ENCODE measurements around the gene LDLRAD4.
"Not testable (repeated sequence)": the region's sequence is repeated elsewhere in the genome, so short reads cannot be mapped to it uniquely, and the experiment has no call there.

Gene LDLRAD4

DNA sequence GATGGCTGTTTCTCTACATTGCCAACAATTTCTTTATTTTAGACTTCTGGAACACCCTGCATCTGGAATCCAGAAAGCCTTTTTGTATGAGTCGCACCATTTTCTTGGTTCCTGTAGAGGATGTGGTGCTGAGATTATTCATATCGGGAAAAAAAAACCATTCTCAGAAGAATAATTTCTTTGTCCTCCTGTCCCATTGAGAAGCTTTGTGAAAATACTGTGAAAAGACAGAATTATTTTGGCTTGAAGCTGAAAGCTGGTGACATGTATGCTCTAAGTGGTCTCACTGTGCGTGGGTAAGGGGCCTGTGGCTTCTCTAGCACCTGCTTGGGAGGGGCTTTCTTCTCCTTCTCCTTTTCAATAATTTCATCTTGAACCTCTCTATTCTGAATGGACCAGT, 369.4 kb downstream of the LDLRAD4 start:
- DNase-seq (ENCODE audit: low spot score in 2 of 2) = no peak
- Histone ChIP-seq H3K36me3 (replicated peaks) (no peaks in the 10 kb centered on the region), H3K4me1 (no peaks in the 10 kb centered on the region), H3K27me3 (ENCODE audit: low read depth) (no peaks in the 10 kb centered on the region; the same call in 1 of the 2 replicates), H3K4me3 (no peak overlapping the region), H3K9me3 (no peaks in the 10 kb centered on the region)
- in situ Hi-C loops (cut with MboI; ENCODE audit: low sequenced_read_pairs) = no loop called here

DNA sequence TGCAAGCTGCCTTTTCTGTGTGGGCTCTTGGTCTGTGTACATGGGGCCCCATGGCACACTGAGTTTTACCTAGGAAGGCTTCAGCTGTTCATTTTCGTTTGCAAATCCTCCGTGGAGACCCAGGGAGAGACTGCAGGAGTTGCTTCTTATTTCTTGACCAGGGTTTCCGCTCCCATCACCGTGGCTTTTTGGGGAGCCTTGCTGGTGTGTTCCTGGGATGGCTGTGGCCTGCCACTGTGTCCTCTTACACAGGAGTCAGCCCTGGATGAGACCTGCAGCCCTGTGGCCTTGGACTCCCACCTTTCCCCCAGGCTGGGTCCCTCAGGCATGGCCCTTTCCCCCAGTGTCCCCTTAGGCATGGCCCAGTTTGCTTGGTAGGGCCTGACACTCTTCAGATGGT, 370.8 kb downstream of the LDLRAD4 start:
- in situ Hi-C loops (cut with MboI; ENCODE audit: low sequenced_read_pairs) = no loop called here
- H3K36me3 ChIP-seq (replicated peaks) = no peaks in the 10 kb centered on the region

DNA sequence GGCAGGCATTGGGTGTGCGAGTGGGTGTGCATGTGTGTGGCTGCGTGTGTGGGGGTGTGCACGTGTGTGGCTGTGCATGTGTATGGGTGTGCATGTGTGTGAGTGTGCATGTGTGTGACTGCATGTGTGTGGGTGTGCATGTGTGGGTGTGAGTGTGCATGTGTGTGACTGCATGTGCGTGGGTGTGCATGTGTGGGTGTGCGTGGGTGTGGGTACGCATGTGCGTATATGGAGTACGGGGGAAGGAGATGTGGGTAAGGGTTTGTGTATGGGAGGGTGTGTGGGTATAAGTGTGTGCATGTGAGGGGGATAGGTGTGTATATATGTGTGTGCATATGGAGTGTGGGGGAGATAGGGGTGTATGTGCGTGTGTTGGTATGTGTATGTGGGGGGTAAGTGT, 371.4 kb downstream of the LDLRAD4 start:
- no peak for DNase-seq (ENCODE audit: low spot score in 2 of 2)
- Histone ChIP-seq H3K4me1 (no peaks in the 10 kb centered on the region), H3K36me3 (replicated peaks) (no peaks in the 10 kb centered on the region), H3K27me3 (ENCODE audit: low read depth) (no peaks in the 10 kb centered on the region; the same call in 1 of the 2 replicates), H3K4me3 (no peak overlapping the region), H3K9me3 (no peaks in the 10 kb centered on the region)
- in situ Hi-C loops (cut with MboI; ENCODE audit: low sequenced_read_pairs) = no loop called here

More for the DNA sequence above, 370.8 kb downstream of the LDLRAD4 start:
- no peaks in the 10 kb centered on the region for H3K4me1 ChIP-seq
- H3K9me3 ChIP-seq = no peaks in the 10 kb centered on the region
- H3K27me3 ChIP-seq (ENCODE audit: low read depth) = no peaks in the 10 kb centered on the region; the same call in 1 of the 2 replicates
- DNase-seq (ENCODE audit: low spot score in 2 of 2) = no peak
- no peak overlapping the region for H3K4me3 ChIP-seq

DNA sequence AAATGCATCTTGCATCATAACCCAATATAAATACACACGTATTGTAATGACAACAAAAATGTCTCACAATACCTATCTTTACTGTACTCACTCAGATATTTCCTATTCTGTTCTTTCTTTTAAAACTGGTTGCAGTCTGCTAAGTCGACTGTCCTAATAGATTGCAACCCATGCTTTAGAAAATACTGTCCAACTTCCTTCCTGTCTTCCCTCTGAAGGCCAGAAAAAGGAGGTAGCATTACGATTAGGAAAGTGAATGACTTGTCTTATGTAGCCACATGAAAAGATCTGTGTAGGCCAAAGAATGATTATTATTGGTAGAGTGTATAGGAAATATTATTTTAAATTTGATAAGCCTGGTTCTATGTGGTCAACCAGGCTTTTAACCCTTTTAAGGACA, 373.7 kb downstream of the LDLRAD4 start:
- in situ Hi-C loops (cut with MboI; ENCODE audit: low sequenced_read_pairs) = no loop called here
- Histone ChIP-seq H3K27me3 (ENCODE audit: low read depth) (no peaks in the 10 kb centered on the region; the same call in 1 of the 2 replicates), H3K9me3 (peaks cover 4% of the 10 kb centered on the region; the same call in 1 of the 2 replicates), H3K36me3 (replicated peaks) (no peaks in the 10 kb centered on the region), H3K4me1 (no peaks in the 10 kb centered on the region), H3K4me3 (no peak overlapping the region)
- DNase-seq (ENCODE audit: low spot score in 2 of 2) = no peak

DNA sequence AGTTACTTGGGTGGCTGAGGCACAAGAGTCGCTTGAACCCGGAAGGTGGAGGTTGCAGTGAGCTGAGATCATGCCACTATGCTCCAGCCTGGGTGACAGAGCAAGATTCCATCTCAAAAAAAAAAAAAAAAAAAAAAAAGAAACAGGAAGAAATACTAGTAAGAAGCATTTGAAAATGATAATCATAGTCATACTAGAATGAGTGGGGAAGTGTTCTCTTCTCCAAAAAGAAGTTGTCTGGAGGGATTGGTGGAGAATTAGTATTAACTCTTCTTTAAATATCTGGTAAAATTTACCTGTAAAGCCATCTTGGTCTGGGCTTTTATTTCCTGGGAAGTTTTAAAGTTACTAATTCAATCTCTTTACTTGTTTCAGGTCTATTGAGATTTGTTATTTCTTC, 376.0 kb downstream of the LDLRAD4 start:
- Histone ChIP-seq H3K4me3 (no peak overlapping the region), H3K9me3 (peaks cover 5% of the 10 kb centered on the region; the same call in 1 of the 2 replicates), H3K36me3 (replicated peaks) (no peaks in the 10 kb centered on the region), H3K27me3 (ENCODE audit: low read depth) (no peaks in the 10 kb centered on the region; the same call in 1 of the 2 replicates), H3K4me1 (no peaks in the 10 kb centered on the region)
- DNase-seq (ENCODE audit: low spot score in 2 of 2) = no peak
- in situ Hi-C loops (cut with MboI; ENCODE audit: low sequenced_read_pairs) = no loop called here

DNA sequence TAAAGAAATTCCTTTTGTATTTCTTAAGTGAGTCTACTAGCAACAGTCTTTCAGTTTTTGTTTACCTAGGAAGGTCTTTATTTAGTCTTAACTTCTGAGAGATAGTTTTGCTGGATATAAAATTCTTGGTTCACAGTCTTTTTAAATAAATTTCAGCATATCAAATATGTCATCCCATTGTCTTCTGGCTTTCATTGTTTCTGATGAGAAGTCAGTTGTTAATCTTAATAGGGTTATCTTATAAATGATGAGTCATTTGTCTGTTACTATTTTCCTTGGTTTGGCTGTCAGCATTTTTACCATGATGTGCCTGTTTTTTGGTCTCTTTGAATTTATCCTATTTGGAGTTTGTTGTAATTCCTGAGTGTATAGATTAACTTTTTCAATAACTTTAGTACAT, 378.5 kb downstream of the LDLRAD4 start:
- in situ Hi-C loops (cut with MboI; ENCODE audit: low sequenced_read_pairs) = no loop called here
- Histone ChIP-seq H3K9me3 (peaks cover 5% of the 10 kb centered on the region; the same call in 1 of the 2 replicates), H3K36me3 (replicated peaks) (no peaks in the 10 kb centered on the region), H3K27me3 (ENCODE audit: low read depth) (no peaks in the 10 kb centered on the region), H3K4me3 (no peak overlapping the region), H3K4me1 (no peaks in the 10 kb centered on the region)
- DNase-seq (ENCODE audit: low spot score in 2 of 2) = no peak

DNA sequence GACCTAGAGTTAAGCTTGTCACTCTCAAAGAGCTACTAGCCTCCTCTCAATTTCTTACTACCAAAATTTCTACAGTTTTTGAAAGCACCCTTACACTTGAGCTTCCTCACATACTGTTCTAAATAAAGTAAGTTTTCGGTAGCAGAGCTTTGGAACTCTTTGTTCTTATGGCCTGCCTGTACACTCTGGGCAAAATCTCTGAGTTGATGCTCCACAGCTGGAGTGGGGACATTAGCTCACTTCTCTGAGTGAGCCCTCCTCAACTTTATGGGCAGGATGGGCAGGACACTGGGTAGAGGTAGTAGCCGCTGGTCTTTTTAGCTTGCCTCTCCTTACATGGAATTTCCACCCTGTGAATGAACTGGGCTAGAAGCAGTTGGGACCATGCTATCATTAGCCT, 380.0 kb downstream of the LDLRAD4 start:
- Histone ChIP-seq H3K4me3 (no peak overlapping the region), H3K27me3 (ENCODE audit: low read depth) (no peaks in the 10 kb centered on the region), H3K9me3 (peaks cover 5% of the 10 kb centered on the region; the same call in 1 of the 2 replicates), H3K4me1 (no peaks in the 10 kb centered on the region), H3K36me3 (replicated peaks) (no peaks in the 10 kb centered on the region)
- DNase-seq (ENCODE audit: low spot score in 2 of 2) = no peak
- in situ Hi-C loops (cut with MboI; ENCODE audit: low sequenced_read_pairs) = no loop called here

DNA sequence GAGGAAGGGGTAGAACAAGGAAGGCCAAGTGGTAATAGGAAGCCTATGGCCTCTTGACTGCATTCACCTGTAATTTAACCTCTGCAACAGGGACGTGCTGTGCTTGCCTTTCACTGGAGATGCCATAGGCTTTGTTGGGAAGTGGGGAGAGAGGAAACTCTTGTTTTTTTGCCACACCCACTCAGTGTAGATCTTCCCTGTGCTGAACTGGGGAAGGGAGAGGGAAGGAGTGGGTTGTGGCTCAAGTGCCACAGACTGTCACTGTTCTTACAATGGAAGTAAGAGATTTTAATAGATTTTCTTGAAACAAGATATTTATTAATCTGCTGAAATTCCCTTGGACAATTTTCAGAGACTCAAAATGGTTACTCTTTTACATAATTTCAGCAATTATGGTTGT, 380.5 kb downstream of the LDLRAD4 start:
- no peaks in the 10 kb centered on the region for H3K4me1 ChIP-seq
- H3K27me3 ChIP-seq (ENCODE audit: low read depth) = no peaks in the 10 kb centered on the region
- in situ Hi-C loops (cut with MboI; ENCODE audit: low sequenced_read_pairs) = no loop called here
- no peak overlapping the region for H3K4me3 ChIP-seq
- H3K9me3 ChIP-seq = peaks cover 5% of the 10 kb centered on the region; the same call in 1 of the 2 replicates
- no peak for DNase-seq (ENCODE audit: low spot score in 2 of 2)
- H3K36me3 ChIP-seq (replicated peaks) = no peaks in the 10 kb centered on the region

DNA sequence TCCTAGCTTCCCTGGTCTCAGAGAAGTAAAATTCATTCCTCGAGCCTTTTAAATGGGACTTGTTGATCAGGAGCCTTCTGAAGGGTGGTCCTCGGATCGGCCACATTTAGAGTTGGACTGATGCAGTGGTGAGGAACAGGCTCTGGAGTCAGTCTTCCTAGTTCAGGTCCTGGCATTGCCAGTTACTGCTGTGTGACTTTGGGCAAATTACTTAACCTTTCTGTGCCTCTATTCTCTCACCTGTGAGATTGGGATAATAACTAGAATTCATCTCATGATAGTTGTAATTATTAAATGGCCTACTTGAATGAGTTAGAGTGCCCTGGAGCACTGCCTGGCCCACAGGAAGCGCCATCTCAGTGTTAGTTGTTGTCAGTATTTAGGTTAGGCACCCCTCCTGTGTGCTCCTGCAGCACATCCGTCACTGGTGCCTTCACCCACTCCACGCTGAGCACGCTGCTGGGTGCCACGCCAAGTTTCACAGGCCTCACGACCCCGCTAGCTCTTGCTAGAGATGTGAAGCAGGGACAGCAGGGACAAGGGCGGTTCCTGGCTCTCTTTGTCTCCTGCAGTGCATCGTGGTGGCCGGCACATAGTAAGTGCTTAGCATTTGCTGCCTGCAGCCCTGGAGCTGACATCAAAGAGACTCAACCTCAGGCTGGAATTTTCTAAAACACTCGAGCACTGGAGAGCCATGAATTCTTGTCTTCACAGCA, 384.9 kb downstream of the LDLRAD4 start:
- H3K36me3 ChIP-seq (replicated peaks) = no peaks in the 10 kb centered on the region
- H3K27me3 ChIP-seq (ENCODE audit: low read depth) = no peaks in the 10 kb centered on the region
- in situ Hi-C loops (cut with MboI; ENCODE audit: low sequenced_read_pairs) = no loop called here
- H3K4me1 ChIP-seq = no peaks in the 10 kb centered on the region
- no peak overlapping the region for H3K4me3 ChIP-seq
- no peak for DNase-seq (ENCODE audit: low spot score in 2 of 2)
- H3K9me3 ChIP-seq = no peaks in the 10 kb centered on the region; the same call in 1 of the 2 replicates

DNA sequence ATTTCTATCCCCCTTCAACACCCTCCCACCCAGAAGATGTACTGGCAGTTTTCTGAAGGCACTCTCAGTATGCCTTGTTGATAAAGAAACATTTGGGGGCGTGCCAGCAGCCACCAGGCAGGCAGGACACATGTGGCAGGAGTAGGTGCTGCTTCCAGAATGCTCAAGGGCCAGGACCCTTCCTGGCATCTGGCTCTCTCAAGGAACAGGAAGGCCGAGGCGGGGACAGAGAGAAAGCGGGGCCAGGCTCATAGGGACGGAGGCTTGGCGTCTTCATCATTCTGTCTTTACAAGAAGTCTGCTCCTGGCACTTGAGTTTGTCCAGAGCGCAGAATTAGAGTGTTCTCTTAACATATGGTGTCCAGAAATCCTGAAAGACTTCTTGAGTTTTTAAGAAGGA, 386.2 kb downstream of the LDLRAD4 start:
- no peaks in the 10 kb centered on the region for H3K4me1 ChIP-seq
- no peak for DNase-seq (ENCODE audit: low spot score in 2 of 2)
- no peaks in the 10 kb centered on the region for H3K36me3 ChIP-seq (replicated peaks)
- H3K4me3 ChIP-seq = no peak overlapping the region
- in situ Hi-C loops (cut with MboI; ENCODE audit: low sequenced_read_pairs) = no loop called here
- no peaks in the 10 kb centered on the region for H3K9me3 ChIP-seq
- H3K27me3 ChIP-seq (ENCODE audit: low read depth) = no peaks in the 10 kb centered on the region

DNA sequence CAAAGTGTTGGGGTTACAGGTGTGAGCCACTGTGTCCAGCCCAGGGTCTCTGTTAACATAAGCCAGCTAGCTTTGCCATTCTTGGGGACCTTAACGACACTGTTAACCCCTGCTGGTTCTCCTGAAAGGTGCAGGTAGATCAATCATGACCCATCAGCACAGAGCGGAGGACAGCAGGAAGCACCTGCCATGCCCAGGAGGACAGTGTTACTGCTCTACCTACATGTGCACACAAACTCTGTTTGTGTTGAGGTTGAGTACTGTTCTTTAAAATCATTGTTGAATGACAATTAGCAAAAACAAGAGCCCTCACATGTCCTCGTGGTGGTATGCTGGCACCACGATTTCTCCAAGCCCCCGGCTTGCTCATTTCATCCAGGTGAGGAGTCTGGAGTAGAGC, 386.9 kb downstream of the LDLRAD4 start:
- no peaks in the 10 kb centered on the region for H3K27me3 ChIP-seq (ENCODE audit: low read depth)
- no peak for DNase-seq (ENCODE audit: low spot score in 2 of 2)
- H3K4me3 ChIP-seq = no peak overlapping the region
- H3K9me3 ChIP-seq = no peaks in the 10 kb centered on the region
- in situ Hi-C loops (cut with MboI; ENCODE audit: low sequenced_read_pairs) = no loop called here
- H3K36me3 ChIP-seq (replicated peaks) = no peaks in the 10 kb centered on the region
- no peaks in the 10 kb centered on the region for H3K4me1 ChIP-seq

DNA sequence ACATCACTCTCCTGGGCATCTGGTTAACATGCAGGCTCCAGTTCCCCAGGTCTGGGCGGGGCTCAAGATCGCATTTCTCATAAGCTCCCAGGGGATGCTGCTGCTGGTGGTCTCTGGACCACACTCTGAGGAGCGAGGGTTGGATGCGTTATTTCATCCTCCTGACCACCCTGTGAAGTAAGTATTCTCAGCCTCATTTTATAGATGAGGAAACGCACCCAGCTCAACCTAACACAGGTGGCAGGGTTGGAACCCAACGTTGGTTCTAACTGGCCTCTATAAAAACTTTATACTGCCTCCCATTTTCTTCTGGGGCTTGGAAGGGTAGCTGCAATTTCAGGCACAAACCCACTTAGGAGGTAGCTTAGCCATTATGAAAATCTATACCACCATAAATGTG, 387.3 kb downstream of the LDLRAD4 start:
- Histone ChIP-seq H3K4me1 (no peaks in the 10 kb centered on the region), H3K4me3 (no peak overlapping the region), H3K27me3 (ENCODE audit: low read depth) (no peaks in the 10 kb centered on the region), H3K9me3 (no peaks in the 10 kb centered on the region), H3K36me3 (replicated peaks) (no peaks in the 10 kb centered on the region)
- no peak for DNase-seq (ENCODE audit: low spot score in 2 of 2)
- in situ Hi-C loops (cut with MboI; ENCODE audit: low sequenced_read_pairs) = no loop called here

DNA sequence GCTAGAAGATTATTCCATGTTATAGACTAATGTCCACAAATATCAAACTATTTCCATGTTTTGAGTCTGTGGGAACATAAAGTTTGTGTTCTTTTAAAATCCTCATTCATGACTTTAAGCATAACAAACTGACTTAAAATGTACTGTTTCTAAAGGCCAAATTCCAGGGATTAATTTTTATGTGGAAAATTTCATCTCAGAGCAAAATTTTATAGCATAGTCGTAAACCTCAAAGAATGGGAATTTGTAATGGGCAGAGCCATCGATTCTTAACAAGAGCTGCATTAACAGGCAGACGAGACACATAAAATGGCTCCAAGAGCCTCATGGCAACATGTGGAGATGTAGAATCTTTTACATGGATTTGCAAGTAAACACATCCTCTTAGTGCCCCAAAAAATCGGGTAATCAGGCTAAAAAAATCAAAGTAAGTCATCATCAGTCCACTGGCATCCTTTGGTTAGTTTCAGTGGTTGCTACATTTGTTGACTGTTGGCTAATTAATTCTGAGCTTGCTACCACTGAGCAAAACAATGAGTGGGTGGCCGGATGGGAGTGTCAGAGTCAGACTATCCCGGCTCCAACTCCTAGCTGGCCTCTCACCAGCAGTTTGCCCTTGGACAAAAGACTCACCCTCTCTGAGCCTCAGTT, 388.2 kb downstream of the LDLRAD4 start:
- DNase-seq (ENCODE audit: low spot score in 2 of 2) = no peak
- peaks cover 6% of the 10 kb centered on the region for H3K27me3 ChIP-seq (ENCODE audit: low read depth)
- no peaks in the 10 kb centered on the region for H3K4me1 ChIP-seq
- H3K4me3 ChIP-seq = no peak overlapping the region
- in situ Hi-C loops (cut with MboI; ENCODE audit: low sequenced_read_pairs) = no loop called here
- H3K9me3 ChIP-seq = no peaks in the 10 kb centered on the region
- no peaks in the 10 kb centered on the region for H3K36me3 ChIP-seq (replicated peaks)

DNA sequence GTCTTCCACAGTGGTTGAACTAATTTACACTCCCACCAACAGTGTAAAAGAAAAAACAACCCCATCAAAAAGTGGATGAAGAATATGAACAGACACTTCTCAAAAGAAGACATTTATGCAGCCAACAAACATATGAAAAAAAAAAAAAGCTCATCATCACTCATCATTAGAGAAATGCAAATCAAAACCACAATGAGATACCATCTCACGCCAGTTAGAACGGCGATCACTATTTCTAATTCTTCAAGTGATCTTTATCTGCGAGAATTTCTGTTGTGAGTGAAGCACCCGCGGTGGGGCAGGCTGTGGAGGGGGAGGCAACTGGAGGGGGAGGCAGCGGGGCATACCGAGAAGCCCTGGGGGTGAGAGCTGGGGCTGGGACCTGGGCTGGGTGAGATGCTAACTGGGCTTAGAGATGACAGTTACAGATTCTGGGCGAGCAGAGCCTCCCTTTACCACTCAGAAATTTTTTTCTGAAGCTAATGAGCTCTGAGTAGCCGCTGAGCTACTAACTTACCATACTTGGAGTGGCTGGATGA, 389.5 kb downstream of the LDLRAD4 start:
- H3K36me3 ChIP-seq (replicated peaks); H3K4me3 ChIP-seq; in situ Hi-C loops (cut with MboI; ENCODE audit: low sequenced_read_pairs); H3K9me3 ChIP-seq; H3K4me1 ChIP-seq; DNase-seq (ENCODE audit: low spot score in 2 of 2): not testable (repeated sequence)
- H3K27me3 ChIP-seq (ENCODE audit: low read depth) = peaks cover 20% of the 10 kb centered on the region

Measured in HAP-1 (cell line).